Measurements from ENCODE around the gene SLC38A5. TPM values are rescaled to one million over a fixed set of nuclear protein-coding genes. Genes with fewer than 3 reads are reported as not detected.

The SLC38A5 gene
- polyA plus RNA-seq, 1 donor (not counting 4 experiments of a cell fraction or from before 2014, with no cell fraction given): 199 TPM

DNA sequence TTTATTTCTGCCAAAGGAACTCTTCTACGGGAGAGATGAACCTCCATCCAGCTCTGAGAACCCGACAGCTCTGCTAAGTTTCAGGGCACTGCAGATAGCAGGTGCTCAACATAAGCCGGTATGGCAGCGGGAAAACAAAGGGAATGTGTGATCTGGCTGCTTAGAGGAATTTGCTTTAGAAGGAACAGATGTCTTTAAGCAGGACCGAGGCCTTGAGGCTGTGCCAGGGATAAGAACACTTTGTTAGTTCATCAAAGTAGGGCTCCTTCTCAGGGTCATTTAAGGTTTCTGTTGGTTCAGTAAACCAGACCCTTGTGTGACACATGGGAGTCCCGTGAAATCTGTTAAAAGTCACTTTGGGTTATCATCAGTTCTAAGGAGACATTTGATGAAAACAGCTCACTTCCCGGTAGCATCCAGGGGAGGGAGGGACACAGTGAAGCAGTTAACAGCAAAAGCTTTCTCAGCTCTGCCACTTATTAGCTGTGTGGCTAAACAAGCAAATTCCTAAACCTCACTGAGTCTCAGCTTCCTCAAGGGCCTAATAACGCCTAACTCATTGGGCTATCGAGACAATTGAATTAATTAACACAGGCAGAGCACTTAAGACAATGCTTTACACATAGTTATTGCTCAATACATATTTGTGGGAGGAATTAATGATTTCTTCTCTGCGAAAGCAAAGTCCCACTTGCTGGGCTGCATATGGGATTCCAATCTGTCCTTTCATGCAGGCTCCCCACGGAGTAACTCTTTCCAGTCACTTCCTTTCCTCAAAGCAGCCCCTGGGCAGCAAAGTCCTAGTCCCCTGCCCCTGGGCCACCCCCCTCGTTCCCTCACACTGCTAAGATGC, 3.0 kb upstream of the SLC38A5 start:
- Histone ChIP-seq H4K20me1 (ENCODE audit: control insufficient read depth, extremely low read depth, insufficient read depth, low read length) (no peaks in the 10 kb centered on the region), H3K9me3 (ENCODE audit: control insufficient read depth, low read depth, low read length) (no peaks in the 10 kb centered on the region), H2AFZ (ENCODE audit: control insufficient read depth, low read length) (no peak overlapping the region), H3K27ac (ENCODE audit: control insufficient read depth, insufficient read depth, low read length) (no peak overlapping the region), H3K4me1 (ENCODE audit: control insufficient read depth, extremely low read depth, insufficient read depth, low read length) (peaks cover 17% of the 10 kb centered on the region), H3K27me3 (ENCODE audit: control insufficient read depth, extremely low read depth, insufficient read depth, low read length) (no peaks in the 10 kb centered on the region), H3K4me2 (ENCODE audit: control insufficient read depth, extremely low read depth, insufficient read depth, low read depth, low read length) (no peak overlapping the region), H3K9ac (ENCODE audit: control insufficient read depth, extremely low read depth, insufficient read depth, low read length) (no peak overlapping the region), H3K36me3 (ENCODE audit: control insufficient read depth in 2 of 2, extremely low read depth in 1 of 2, insufficient read depth in 2 of 2, low read length in 2 of 2) (no peaks in the 10 kb centered on the region), H3K4me3 (ENCODE audit: control insufficient read depth in 2 of 3, extremely low read depth in 1 of 3, insufficient read depth in 2 of 3, low read depth in 1 of 3, low read length in 3 of 3) (no peak overlapping the region), H3K79me2 (ENCODE audit: control insufficient read depth, insufficient read depth, low read length) (peaks cover 24% of the 10 kb centered on the region), H3K9me1 (ENCODE audit: control insufficient read depth, extremely low read depth, insufficient read depth, low read length) (no peaks in the 10 kb centered on the region)
- FAIRE-seq (no peak), DNase-seq (ENCODE audit: low read depth, low spot score) (no peak)
- dilution Hi-C loops (cut with MboI; ENCODE audit: extremely low pct_ligation_motif_present, low sequenced_read_pairs): no loop called here
- no peak for TF ChIP-seq EZH2 (IDR thresholded peaks at IDR 0.05; ENCODE audit: low read length)
- TF ChIP-seq, protein P1, sequence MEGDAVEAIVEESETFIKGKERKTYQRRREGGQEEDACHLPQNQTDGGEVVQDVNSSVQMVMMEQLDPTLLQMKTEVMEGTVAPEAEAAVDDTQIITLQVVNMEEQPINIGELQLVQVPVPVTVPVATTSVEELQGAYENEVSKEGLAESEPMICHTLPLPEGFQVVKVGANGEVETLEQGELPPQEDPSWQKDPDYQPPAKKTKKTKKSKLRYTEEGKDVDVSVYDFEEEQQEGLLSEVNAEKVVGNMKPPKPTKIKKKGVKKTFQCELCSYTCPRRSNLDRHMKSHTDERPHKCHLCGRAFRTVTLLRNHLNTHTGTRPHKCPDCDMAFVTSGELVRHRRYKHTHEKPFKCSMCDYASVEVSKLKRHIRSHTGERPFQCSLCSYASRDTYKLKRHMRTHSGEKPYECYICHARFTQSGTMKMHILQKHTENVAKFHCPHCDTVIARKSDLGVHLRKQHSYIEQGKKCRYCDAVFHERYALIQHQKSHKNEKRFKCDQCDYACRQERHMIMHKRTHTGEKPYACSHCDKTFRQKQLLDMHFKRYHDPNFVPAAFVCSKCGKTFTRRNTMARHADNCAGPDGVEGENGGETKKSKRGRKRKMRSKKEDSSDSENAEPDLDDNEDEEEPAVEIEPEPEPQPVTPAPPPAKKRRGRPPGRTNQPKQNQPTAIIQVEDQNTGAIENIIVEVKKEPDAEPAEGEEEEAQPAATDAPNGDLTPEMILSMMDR (optimal IDR thresholded peaks at IDR 0.05 in 1 of 3, IDR thresholded peaks at IDR 0.05 in 1 of 3, conservative IDR thresholded peaks at IDR 0.05 in 1 of 3; ENCODE audit: extremely low read depth in 1 of 3, insufficient read depth in 2 of 3, low read length in 3 of 3): no peak

DNA sequence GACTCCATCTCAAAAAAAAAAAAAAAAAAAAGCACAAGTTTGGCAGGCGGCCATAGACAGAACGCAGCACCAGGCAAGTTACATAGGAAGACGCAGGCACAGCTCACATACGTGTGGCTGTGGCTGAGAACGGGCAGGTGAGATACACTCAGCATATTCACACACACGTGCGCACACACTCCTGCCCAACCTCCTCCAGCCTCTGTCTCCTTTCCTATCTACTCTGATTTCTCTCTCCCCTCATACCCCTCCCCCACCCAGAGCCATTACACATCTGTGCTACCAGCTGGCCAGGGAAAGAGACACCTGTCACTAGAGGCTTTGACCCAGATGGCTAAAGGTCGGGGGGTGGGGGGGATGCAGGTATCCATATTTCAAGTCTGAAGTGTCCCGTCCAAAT, 2.2 kb upstream of the SLC38A5 start:
- Histone ChIP-seq H3K36me3 (ENCODE audit: control insufficient read depth in 2 of 2, extremely low read depth in 1 of 2, insufficient read depth in 2 of 2, low read length in 2 of 2) (no peaks in the 10 kb centered on the region), H3K4me2 (ENCODE audit: control insufficient read depth, extremely low read depth, insufficient read depth, low read depth, low read length) (no peak overlapping the region), H3K79me2 (ENCODE audit: control insufficient read depth, insufficient read depth, low read length) (peaks cover 24% of the 10 kb centered on the region), H3K9me3 (ENCODE audit: control insufficient read depth, low read depth, low read length) (no peaks in the 10 kb centered on the region), H3K9me1 (ENCODE audit: control insufficient read depth, extremely low read depth, insufficient read depth, low read length) (no peaks in the 10 kb centered on the region), H3K4me1 (ENCODE audit: control insufficient read depth, extremely low read depth, insufficient read depth, low read length) (peaks cover 17% of the 10 kb centered on the region), H3K27me3 (ENCODE audit: control insufficient read depth, extremely low read depth, insufficient read depth, low read length) (no peaks in the 10 kb centered on the region), H3K27ac (ENCODE audit: control insufficient read depth, insufficient read depth, low read length) (no peak overlapping the region), H2AFZ (ENCODE audit: control insufficient read depth, low read length) (no peak overlapping the region), H4K20me1 (ENCODE audit: control insufficient read depth, extremely low read depth, insufficient read depth, low read length) (no peaks in the 10 kb centered on the region), H3K4me3 (ENCODE audit: control insufficient read depth in 2 of 3, extremely low read depth in 1 of 3, insufficient read depth in 2 of 3, low read depth in 1 of 3, low read length in 3 of 3) (no peak overlapping the region), H3K9ac (ENCODE audit: control insufficient read depth, extremely low read depth, insufficient read depth, low read length) (no peak overlapping the region)
- FAIRE-seq (no peak), DNase-seq (ENCODE audit: low read depth, low spot score) (no peak)
- no peak for TF ChIP-seq EZH2 (IDR thresholded peaks at IDR 0.05; ENCODE audit: low read length)
- TF ChIP-seq, protein P1 (optimal IDR thresholded peaks at IDR 0.05 in 1 of 3, IDR thresholded peaks at IDR 0.05 in 1 of 3, conservative IDR thresholded peaks at IDR 0.05 in 1 of 3; ENCODE audit: extremely low read depth in 1 of 3, insufficient read depth in 2 of 3, low read length in 3 of 3): no peak
- dilution Hi-C loops (cut with MboI; ENCODE audit: extremely low pct_ligation_motif_present, low sequenced_read_pairs): no loop called here

Measured in keratinocyte (primary cell).